Testis (tissue), 2 donors: Measurements from ENCODE around the gene ERF.

ENCODE experiments used
- CTCF ChIP-seq, 3 experiments: fragments of 450-650 bp in 2 of 3; fragments of 200-600 bp in 1 of 3; sonication (generic) in 1 of 3; IDR thresholded peaks; one replicate each; pipeline ENCODE4 v1.5.1; 2016 to 2019; ENCODE audit warnings: antibody characterized with exemption in 3 of 3, mild to moderate bottlenecking in 2 of 3, moderate library complexity in 1 of 3
- POLR2A ChIP-seq: fragments of 450-650 bp; IDR thresholded peaks from one replicate; pipeline ENCODE4 v1.6.1; 2017; ENCODE audit warnings: antibody characterized with exemption, mild to moderate bottlenecking, moderate library complexity

GRCh38 chr19:42290136-42290522, 35.2 kb upstream of the ERF start:
- TF ChIP-seq CTCF (IDR thresholded peaks at IDR 0.05) (no peak), POLR2A (no peak)
